ENCODE measurements around the gene RPL10.

DNA sequence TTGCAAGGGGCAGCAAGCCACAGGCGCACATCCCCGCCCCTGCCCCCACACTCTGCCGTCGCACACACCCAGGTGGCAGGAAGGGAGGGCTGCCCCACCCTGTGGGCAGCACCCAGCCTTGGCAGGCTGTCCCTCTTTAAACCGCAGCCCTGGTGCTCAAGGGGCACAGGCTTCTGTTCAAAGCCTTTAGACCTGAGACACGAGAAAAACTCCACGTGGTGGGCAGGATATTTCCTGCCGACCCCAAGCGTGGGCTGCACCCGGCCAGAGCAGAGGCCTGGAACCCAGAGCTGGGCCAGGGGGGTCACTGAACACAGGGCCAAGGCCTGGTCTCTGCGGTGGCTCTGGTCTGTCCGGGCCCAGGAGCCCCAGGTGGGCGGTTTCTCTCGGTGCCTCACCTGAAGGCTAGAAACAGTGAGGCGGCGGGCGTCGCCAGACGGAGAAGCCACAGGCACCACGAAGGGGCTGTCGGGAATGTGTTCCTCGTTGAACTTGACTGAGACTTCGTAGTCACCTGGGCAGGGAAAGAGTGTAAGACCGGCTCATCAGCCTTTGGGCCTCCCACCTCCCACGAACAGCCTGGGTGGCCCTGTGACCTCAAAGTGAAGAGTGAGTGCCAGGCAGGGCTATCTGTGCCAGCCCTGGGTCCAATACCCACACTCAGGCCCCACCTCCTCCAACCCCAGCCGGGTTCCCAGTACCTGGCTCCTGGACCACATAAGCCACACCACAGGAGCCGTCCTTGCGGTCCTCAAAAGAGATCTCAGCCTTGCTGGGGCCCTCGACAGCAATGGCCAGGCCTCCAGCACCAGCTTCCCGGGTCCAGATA lies 46.8 kb upstream of the RPL10 start:
- peak; percentile 22; the same call in 1 of the 2 replicates for TF ChIP-seq POLR2AphosphoS5 (IDR thresholded peaks at IDR 0.05; ENCODE audit: low read depth, low read length)
- no peak for TF ChIP-seq CTCF (IDR thresholded peaks at IDR 0.05)
- TF ChIP-seq SIN3A (IDR thresholded peaks at IDR 0.05; ENCODE audit: borderline replicate concordance, insufficient read depth, low read depth, low read length), result no peak
- no peak for TF ChIP-seq REST (IDR thresholded peaks at IDR 0.05; ENCODE audit: insufficient read depth in 1 of 2, low read depth in 2 of 2, low read length in 1 of 2)
- no peak for TF ChIP-seq TCF7L2 (IDR thresholded peaks at IDR 0.05; ENCODE audit: low read depth, low read length)
